ENCODE results near the gene ELL.

ELL gene

DNA sequence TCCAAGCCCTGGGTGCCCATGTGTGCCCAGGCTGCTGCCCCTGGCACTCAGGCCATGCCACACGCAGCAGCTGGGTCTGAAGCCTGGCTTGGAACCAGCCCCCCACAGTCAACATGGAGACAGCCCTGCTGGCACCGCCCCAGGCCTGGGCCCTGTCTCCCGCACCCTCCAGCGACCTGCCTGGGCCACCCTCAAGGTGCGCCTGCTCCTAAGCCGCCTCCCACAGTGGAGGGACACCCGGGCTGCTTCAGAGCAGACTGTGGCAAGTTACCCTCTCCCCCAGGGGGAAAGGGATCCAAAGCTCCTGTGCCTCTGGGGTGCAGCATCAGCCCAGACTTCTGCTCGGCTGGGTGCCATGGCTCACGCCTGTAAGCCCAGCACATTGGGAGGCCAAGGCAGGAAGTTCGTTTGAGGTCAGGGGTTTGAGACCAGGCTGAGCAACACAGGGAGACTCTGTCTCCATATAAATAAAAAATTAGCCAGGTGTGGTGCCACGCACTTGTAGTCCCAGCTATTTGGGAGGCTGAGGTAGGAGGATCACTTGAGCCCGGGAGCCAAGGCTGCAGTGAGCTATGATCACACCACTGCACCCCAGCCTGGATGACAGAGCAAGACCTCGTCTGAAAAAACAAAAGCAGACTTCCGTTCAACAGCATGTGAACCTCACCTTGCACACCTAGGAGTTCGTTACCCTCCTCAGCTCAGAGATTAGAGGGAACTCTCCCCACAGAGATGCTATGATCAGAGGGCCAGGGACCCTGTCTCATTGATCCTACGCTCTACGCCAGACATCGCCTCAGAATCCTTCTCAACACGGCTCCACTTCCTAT is 15.6 kb downstream of the ELL start:
- no peak for DNase-seq (ENCODE audit: low read depth in 2 of 3, low spot score in 2 of 3)

DNA sequence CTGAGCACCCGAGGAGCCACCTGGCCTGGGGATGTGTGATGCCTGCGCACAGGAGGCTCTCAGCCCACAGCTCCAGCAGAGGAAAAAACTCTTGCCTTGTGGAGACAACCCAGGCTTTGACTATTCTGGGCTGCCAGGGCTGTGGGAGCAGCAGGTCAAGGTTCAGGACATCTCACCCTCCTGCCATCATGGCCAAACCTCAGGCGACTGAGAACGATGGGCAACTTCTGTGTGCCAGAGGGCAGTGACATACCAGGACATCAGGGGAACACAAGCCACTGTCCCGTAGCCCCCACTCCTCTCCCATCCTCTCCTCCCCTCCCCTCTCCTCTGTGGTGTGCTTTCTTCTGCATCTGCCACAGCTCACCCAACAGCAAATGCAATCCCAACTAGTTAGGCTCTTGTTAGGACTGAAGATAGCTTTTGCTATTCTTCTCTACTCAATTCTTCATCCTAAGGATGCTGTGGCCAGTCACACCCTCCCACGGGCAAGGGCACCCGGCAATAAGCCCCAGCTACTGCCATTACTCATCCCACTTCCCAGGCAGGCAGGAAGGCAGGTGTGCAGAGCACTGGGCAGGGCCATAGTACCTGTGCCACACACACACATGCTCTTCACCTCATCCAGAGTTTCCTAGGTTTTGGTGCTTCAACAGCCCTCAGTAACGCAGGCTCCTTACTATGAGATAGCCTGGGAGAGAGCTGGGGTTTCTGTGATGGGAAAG is 16.8 kb downstream of the ELL start:
- no peak for DNase-seq (ENCODE audit: low read depth in 2 of 3, low spot score in 2 of 3)

DNA sequence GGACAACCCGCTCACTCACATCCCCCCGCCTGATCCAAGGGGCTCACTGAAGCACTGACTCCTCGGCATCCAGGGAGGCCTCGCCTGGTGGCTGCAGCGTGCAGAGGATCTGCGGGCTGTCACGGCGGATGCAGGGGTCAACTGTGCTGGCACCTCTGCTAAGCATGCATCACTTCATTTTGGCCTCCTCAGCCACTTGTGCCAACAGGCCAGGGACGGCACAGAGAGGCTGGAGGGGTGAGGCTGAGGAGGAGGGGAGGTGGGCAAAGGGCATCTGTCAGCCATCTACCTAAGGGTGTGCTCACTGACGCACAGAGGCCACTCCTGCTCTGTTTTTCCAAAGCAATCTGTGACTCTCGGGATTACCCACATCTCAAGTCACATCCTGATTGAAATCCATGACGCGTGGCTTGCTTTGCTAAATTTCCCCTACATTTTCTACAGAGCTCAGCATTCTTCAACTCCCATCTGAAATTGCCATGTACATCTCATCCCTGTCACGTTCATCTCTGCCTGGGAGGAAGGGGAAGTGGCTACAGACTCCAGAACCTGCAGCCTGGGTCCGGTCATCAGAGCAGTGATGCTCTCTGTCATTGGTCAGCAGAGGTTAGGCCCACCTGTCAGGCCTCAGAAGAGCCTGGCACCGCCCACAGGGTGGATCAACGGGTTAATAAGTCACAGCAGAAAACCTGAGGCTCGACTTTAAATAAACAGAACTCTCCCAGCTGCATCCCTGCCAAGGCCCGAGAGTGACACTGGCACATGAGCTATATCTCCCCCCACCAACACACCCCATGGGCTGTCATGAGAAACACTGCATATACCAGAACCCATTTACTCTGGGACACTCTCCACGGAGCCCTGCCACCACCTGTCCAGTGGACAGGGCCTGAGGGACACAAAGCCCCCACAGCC is 17.6 kb downstream of the ELL start:
- no peak for DNase-seq (ENCODE audit: low read depth in 2 of 3, low spot score in 2 of 3)

DNA sequence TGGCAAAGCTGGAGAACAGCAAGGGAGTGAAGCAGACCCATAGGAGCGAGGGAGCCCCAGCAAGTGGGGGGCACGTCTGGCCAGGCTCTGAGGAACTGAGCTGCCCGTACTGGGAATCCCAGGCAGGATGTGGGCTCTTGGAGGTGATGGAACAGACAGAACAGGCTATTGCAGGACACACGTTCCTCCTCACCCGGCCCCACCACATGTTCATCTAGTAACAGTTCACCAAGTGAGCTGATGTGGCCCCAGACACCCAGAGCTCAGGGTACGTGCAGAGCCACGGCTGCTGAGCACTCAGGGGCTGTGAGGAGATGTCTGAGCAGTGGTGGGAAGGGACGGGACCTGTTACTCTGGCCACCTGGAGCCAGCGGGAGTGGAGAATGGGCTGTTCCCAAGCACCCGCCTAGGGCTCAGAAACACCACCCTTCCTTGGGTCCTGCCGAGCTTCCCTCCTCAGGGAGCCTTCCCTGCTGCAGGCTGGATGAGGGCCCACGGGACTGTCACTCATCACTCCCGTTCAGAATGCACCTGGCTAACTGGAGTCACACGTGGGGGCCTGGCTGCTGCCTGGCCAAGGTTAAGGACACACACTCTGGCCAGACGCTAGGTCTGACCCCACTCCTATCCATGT is 18.4 kb downstream of the ELL start:
- DNase-seq (ENCODE audit: low read depth in 2 of 3, low spot score in 2 of 3): no peak

DNA sequence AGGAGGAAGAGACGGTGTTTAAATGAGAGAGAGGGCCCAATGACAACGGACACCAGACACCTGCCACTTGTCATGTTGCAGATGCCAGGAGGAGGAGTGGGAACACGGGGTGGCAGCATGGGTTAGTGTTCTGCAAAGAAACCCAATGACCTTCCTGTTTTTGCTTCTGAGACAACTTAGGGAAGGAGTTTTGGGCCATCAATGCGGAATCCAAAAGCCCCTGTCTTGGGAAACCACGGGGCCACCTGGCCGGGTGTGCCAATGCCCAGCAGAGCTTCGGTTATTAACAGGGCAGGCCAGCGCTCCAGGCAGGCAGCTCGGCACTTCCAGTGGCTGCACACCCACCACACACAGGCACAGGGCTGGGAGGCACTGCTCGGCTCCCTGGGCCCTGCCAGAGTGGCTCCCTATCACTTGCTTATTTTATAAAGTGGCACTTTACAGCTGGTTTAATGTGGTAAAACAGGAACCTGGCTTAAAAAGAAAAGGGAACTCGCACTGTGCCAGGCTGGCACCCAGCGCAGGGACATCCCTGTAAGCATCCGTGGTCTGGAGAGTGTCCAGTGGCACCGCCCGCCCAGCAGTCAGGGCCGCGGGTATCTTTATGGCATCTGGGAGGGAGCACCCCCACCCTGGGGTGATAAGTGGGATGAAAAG is 19.1 kb downstream of the ELL start:
- DNase-seq (ENCODE audit: low read depth in 2 of 3, low spot score in 2 of 3): no peak

DNA sequence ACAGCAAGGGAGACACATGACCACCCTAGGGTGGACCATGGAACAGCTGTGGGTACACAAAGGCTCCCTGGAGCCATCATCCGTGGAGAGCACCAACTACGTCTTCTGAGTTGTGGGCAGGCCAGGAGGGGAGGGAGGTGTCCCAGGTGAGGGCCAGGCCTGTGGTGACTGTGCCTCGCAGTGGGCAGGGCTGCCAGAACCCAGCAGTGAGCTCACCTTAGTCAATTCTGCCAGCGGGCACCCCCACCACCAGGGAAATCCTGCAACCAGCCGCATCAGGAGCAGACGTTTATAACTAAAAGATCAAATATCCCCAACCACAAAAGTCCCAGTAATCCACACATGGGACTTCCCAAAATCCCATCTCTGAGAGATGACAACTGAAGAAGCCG is 19.6 kb downstream of the ELL start:
- DNase-seq (ENCODE audit: low read depth in 2 of 3, low spot score in 2 of 3): no peak

DNA sequence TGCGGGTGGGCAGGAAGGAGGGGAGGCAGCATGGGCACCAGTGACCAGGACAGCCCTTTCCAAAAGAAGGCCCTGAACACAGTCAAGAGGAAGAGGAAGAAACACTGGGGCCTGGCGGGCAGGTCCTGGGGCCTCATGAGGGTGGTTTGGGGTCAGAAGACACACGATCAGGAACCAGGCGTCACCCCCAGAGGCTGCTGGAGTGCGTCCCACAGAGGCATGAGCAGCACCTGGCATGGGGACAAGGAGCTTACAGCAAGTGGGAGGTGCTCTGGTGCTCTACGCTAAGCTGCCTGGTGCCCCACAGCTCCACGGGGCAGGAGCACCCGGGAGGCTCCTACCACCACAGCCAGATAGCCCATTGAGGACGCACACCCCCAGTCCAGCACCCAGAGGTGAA is 20.0 kb downstream of the ELL start:
- no peak for DNase-seq (ENCODE audit: low read depth in 2 of 3, low spot score in 2 of 3)

DNA sequence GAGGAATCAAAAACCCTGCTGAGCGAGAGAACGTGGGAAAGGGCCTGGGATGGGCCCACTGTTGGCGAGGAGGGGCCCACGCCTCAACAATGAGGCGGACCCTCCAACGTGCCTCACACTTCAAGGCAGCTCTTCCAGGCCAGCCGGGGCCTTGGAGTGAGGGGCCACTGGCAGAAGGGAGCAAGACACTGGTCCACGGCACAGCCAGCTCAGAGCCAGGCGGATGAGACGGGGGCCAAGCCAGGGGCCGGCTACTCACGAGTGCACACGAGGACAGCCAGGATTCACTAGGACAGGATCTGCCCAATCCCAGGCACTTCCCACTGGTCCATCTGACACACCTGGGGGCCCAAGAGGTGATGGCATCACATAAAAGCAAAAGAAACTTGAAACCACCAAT is 20.5 kb downstream of the ELL start:
- no peak for DNase-seq (ENCODE audit: low read depth in 2 of 3, low spot score in 2 of 3)

DNA sequence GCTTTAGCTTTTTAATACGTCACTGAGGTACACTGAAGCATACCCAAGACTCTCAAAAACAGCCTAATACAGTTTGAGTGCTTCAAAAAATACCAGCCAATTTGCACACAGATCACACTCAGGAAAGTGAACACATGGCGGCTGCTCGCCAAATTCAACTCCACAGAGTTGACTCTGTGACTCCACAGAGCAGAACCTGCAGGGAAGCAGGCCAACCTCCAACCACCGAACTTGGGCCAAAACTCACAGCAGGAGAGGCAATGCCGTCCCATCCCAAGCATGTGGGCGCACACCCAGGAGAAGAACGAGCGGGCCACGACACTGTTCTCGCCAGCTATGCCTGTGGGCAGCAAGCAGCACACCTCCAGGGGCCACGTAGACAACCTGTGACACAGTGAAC is 21.1 kb downstream of the ELL start:
- DNase-seq (ENCODE audit: low read depth in 2 of 3, low spot score in 2 of 3): no peak

DNA sequence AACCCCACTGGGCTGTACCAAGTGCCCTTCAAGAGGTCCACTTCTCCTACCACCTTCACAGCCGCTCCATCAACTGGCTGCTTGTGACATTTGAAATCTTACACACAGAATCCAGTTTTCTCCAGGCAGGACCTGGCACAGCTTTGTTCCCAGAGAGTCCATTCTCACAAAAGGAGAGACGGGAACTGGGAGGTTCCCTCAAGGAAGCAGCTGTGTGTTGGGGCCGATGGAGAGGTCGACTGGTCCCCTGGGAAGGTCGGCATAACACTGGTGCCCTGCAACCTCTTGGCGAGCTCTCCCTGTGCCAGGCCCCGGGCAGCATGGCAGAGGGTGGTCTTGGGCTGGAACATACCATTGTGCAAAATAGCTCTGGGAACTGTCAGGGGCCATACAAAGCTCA is 21.5 kb downstream of the ELL start:
- no peak for DNase-seq (ENCODE audit: low read depth in 2 of 3, low spot score in 2 of 3)

DNA sequence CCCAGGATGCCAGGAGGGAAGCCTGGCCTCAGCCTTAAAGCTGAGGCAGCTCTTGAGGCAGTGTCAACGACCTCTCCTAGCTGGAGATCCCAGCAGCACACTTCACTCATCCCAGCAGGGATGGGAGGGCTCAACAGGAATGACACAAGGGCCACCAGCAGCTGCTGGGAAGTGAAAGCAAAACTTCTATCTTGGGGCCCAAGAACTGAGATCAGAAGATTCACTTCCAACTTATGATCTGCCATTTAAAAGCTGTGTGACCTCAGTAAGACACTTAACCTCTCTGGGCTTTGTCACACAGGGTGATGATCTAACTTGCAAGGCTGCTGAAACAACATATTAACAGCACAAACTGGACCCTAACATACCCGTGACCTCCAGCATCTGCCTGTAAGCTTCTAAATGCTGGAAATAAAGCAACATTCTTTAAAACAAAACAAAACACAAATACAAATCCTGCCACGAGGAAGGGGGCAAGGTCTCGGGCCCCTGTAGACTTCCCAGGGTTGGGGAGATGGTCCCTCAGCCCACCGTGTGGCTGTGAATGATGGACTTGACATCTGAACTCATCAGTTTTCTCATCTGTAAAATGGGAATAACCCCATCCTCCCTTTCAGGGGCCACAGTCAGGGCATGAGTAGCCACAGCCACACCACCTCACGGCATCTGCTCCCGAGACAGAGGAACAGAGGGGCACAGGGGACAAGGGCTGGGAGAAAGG is 22.7 kb downstream of the ELL start:
- no peak for DNase-seq (ENCODE audit: low read depth in 2 of 3, low spot score in 2 of 3)

DNA sequence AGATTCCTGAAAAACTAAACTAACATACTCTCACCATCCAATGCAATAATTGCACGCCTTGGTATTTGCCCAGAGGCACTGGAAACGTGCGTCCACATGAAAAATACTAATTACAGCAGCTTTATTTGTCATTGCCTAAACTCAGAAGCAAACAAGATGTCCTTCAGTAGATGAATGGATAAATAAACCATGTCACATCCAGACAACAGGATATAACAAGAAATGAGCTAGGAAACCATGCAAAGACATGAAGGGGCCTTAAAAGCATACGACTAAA is 25.0 kb downstream of the ELL start:
- DNase-seq (ENCODE audit: low read depth in 2 of 3, low spot score in 2 of 3): no peak

DNA sequence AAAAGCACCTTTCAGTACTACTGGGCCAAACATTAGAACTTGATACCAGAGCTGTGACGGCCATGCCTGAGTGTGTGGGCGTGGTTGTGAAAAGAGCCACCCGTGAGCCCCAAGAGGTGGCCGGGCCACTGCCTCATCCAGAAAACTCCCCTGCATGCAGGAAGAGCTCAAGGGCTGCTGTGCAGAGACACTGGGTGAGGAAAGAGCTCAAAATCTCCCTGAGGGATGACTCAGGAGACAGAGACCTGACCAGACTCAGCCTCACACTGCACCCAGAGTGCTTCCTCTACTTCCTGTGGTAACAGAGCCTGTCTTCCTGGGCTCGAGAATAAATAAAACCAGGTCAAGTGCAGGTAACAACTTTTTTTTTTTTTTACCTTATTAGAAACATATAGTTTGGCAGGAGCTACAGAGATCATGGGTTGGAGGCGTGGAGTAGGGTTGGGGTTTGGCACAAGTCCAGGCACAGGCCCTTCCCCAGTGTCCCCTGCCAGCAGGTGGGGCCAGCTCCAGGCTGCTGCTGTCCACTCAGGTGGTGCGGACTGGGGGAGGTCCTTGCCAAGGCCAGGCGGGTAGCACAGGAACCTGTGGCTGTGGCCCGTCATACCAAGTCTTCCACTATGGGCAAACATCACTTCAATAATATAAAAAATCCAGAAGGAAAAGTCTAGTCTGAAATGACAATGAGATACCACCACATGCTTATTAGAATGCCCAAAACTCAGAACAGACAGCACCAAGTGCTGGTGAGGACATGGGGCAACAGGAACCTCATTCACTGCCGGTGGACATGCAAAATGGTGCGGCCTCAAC is 25.5 kb downstream of the ELL start:
- peak in 1 of 3 experiments; percentile 31 for DNase-seq (ENCODE audit: low read depth in 2 of 3, low spot score in 2 of 3)

DNA sequence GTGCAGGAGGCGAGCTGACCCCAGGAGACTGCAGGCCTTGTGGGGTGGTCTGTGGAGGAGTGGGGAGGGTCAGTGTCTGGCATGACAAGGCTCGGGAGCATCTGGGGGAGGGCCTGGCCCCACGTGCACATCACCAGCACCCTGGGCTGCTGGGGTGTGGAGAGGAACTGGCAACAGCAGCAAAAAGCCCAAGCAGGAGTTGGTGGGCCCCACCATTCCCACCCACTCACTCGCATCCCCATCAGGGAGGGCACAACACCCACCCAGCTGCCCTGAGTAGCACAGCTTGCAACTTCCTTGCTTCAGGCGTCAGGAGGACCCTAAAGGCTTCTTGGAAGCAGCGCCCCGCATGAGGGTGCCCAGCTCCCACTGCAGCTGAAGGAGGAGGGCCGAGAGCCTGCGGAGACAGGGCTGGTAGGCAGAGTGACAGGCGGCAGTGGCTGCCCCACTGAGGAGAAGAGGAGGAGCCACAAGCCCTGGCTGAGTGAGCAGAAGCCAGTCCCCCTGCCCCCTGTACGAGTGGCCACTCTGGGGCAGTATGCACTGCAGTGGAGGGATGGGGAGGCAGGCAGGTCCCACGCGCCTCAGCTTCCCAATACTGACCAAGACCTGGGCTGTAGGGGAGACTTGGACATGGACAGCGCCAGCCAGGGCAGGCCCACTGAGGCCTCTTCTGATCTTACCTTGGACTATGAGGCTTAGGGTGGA is 26.5 kb downstream of the ELL start:
- DNase-seq (ENCODE audit: low read depth in 2 of 3, low spot score in 2 of 3): no peak

DNA sequence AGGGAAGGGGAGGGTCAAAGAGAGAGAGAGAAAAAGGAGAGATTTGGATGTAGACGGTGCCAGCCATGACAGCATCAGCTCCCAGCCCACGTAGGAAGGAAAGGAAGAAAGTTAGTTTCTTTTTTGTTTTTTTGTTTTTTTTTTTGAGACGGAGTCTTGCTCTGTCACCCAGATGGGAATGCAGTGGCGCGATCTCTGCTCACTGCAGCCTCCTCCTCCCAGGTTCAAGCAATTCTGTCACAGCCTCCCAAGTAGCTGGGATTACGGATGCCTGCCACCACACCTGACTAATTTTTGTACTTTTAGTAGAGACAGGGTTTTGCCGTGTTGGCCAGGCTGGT is 27.6 kb downstream of the ELL start:
- no peak for DNase-seq (ENCODE audit: low read depth in 2 of 3, low spot score in 2 of 3)

DNA sequence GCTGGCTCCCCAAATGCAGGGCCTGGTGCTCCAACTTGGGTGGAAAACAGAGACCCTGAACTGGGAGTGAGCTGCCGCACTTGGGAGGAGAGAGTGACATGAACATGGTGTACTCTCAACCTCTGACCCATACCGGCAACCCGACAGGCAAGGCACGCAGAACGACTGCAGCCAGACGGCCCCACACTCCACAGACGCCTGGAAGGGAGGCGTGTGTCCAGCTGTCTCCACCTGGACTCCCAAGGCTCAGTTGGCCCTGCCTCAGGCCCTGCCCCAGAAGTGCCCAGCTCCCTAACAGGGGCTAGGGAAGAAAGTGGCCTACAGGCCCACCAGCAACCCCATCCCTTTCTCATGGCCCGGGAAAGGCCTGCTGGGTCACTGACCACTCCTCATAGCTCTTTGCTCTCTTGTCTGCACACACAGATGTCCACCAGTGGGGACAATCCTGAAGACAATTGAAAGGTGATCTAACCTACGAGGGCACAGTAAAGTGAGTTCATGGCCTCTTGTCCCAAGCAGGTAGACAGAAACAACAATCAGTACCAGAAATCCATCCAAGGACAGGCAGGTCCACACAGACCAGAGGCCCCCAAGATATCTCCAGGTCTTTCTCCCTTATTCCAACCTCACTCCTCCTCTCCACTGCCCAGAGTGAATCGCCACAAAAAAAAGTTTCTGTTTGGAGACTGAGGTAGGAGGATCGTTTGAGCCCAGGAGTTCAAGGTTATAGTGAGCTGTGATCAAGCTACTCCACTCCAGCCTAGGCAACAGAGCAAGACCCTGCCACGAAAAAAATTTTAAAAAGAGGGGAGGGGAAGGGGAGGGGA is 28.2 kb downstream of the ELL start:
- DNase-seq (ENCODE audit: low read depth in 2 of 3, low spot score in 2 of 3): no peak

DNA sequence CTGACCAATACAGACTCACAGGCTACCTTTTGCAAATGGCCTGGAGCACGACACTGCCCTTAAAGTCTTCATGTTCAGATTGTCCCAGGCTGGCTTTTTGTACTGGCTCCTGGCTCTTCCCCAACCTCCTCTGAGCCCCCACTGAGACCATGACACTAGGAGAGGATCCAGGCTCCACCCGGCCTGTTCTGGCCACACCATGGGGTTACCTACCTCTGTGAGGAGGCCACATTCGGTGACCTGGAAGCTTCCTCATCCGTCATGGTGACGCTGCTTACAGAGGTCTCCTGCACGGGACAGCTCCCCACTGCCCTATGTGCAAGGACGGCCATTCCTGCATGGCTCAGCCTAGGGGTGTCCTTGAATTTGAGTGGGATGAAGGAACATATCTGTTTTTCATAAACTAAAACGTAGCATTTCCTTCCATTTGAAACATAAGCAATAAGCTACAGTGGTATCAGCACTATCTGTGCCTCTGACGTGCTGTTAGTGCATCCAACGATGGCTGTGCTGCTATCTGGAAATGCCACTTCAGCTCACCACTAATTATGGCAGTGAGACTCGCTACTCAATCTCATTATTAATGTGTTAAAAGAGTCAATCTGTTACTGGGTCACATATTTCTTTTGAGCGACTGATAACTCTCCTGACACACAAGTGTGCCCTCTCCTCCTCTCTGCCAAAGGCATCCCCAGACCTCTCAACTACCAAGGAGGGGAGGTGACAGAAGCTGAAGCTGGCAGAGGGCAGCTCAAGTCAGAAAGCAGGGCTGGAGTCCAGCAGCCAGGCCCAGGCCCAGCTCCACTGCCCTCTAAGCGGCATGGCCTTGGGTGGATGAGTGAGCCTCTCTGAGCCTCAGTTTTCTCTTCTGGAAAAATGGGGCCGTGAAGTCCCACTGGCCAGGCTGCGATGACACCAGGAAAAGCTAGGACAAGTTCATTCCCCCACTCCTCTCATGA is 29.6 kb downstream of the ELL start:
- no peak for DNase-seq (ENCODE audit: low read depth in 2 of 3, low spot score in 2 of 3)
